ENCODE measurements around the gene CLCN6.
A peak's percentile ranks its signal among the peaks of the same experiment; 100 is the strongest.

CLCN6 gene

GRCh38 chr1:11845641-11846335 is 39.8 kb downstream of the CLCN6 start:
- no peak overlapping the region for H2BK5ac ChIP-seq (ENCODE audit: low read depth, low read length, poor library complexity)
- H3K9ac ChIP-seq (ENCODE audit: low read length), result no peak overlapping the region
- H4K91ac ChIP-seq (ENCODE audit: low read depth, low read length), result no peak overlapping the region
- H4K8ac ChIP-seq (ENCODE audit: low read depth, low read length), result no peak overlapping the region
- H3K9me3 ChIP-seq (ENCODE audit: insufficient read depth, low read depth, low read length), result no peaks in the 10 kb centered on the region
- no peak overlapping the region for H4K12ac ChIP-seq (ENCODE audit: low read depth, low read length)
- H3K14ac ChIP-seq (ENCODE audit: low read length), result no peak overlapping the region
- H3K79me2 ChIP-seq (ENCODE audit: control insufficient read depth, insufficient read depth, low read length, poor library complexity), result no peaks in the 10 kb centered on the region
- no peak overlapping the region for H3K4me2 ChIP-seq (ENCODE audit: low read length)
- no peak overlapping the region for H3K4me3 ChIP-seq (ENCODE audit: low read depth, low read length)
- H3K27ac ChIP-seq (ENCODE audit: low read depth, low read length), result no peak overlapping the region
- H3K36me3 ChIP-seq (ENCODE audit: control insufficient read depth in 1 of 2, insufficient read depth in 2 of 2, low read length in 2 of 2), result peaks cover 44 to 54% of the 10 kb centered on the region in 2 experiments
- no peak overlapping the region for H2AK5ac ChIP-seq (ENCODE audit: low read length)
- H2AFZ ChIP-seq (ENCODE audit: insufficient read depth, low read length, poor library complexity), result no peak overlapping the region
- peak in 1 of 2 donors; percentile 71 for DNase-seq
- H3K79me1 ChIP-seq (ENCODE audit: low read length), result no peaks in the 10 kb centered on the region
- no peak overlapping the region for H2BK12ac ChIP-seq (ENCODE audit: low read length)
- no peak overlapping the region for H3K23ac ChIP-seq (ENCODE audit: low read length)
- H3K4ac ChIP-seq (ENCODE audit: low read depth, low read length), result no peak overlapping the region
- H2BK120ac ChIP-seq (ENCODE audit: insufficient read depth, low read length, poor library complexity), result no peak overlapping the region
- H3K4me1 ChIP-seq (ENCODE audit: control insufficient read depth in 1 of 2, insufficient read depth in 2 of 2, low read length in 2 of 2), result no peaks in the 10 kb centered on the region
- WGBS (ENCODE audit: extremely low coverage, insufficient coverage, insufficient read length), result no CpG with 5 or more reads among the region's 5 CpGs
- no peaks in the 10 kb centered on the region for H3K27me3 ChIP-seq (ENCODE audit: insufficient read depth, low read length)
- H3K18ac ChIP-seq (ENCODE audit: low read length), result no peak overlapping the region

- Histone ChIP-seq H3K27ac (ENCODE audit: low read depth, low read length) (no peak within 1 kb of the TSS), H3K9ac (ENCODE audit: low read length) (no peak within 1 kb of the TSS), H2AFZ (ENCODE audit: insufficient read depth, low read length, poor library complexity) (no peak within 1 kb of the TSS), H3K4me3 (ENCODE audit: low read depth, low read length) (no peak within 1 kb of the TSS), H2AK5ac (ENCODE audit: low read length) (no peak within 1 kb of the TSS), H3K4me1 (ENCODE audit: control insufficient read depth in 1 of 2, insufficient read depth in 2 of 2, low read length in 2 of 2) (no peaks in the 10 kb centered on the region), H3K18ac (ENCODE audit: low read length) (no peak within 1 kb of the TSS), H4K91ac (ENCODE audit: low read depth, low read length) (no peak within 1 kb of the TSS), H3K4me2 (ENCODE audit: low read length) (no peak within 1 kb of the TSS), H2BK120ac (ENCODE audit: insufficient read depth, low read length, poor library complexity) (no peak within 1 kb of the TSS), H2BK5ac (ENCODE audit: low read depth, low read length, poor library complexity) (no peak within 1 kb of the TSS), H3K36me3 (ENCODE audit: control insufficient read depth in 1 of 2, insufficient read depth in 2 of 2, low read length in 2 of 2) (peaks cover 28 to 35% of the 10 kb centered on the region in 2 experiments), H3K14ac (ENCODE audit: low read length) (no peak within 1 kb of the TSS), H4K12ac (ENCODE audit: low read depth, low read length) (no peak within 1 kb of the TSS), H3K79me2 (ENCODE audit: control insufficient read depth, insufficient read depth, low read length, poor library complexity) (no peaks in the 10 kb centered on the region), H3K23ac (ENCODE audit: low read length) (no peak within 1 kb of the TSS), H4K8ac (ENCODE audit: low read depth, low read length) (no peak within 1 kb of the TSS), H3K9me3 (ENCODE audit: insufficient read depth, low read depth, low read length) (no peaks in the 10 kb centered on the region), H2BK12ac (ENCODE audit: low read length) (no peak within 1 kb of the TSS), H3K27me3 (ENCODE audit: insufficient read depth, low read length) (no peaks in the 10 kb centered on the region), H3K79me1 (ENCODE audit: low read length) (no peaks in the 10 kb centered on the region), H3K4ac (ENCODE audit: low read depth, low read length) (no peak within 1 kb of the TSS)
- no CpG with 5 or more reads among the region's 18 CpGs for WGBS (ENCODE audit: extremely low coverage, insufficient coverage, insufficient read length)
- no peak for DNase-seq
Measured at GRCh38 chr1:11847667-11848372, 41.8 kb downstream of the CLCN6 start, which contains the start of gene NPPA. Gene NPPA, minus strand, starts transcription at chr1:11847783. Its CDS starts 99 bp downstream, at chr1:11847684.

- Histone ChIP-seq H3K79me2 (ENCODE audit: control insufficient read depth, insufficient read depth, low read length, poor library complexity) (no peaks in the 10 kb centered on the region), H3K36me3 (ENCODE audit: control insufficient read depth in 1 of 2, insufficient read depth in 2 of 2, low read length in 2 of 2) (peaks cover 28 to 35% of the 10 kb centered on the region in 2 experiments), H4K91ac (ENCODE audit: low read depth, low read length) (no peak overlapping the region), H3K9ac (ENCODE audit: low read length) (no peak overlapping the region), H3K14ac (ENCODE audit: low read length) (no peak overlapping the region), H2BK5ac (ENCODE audit: low read depth, low read length, poor library complexity) (no peak overlapping the region), H3K27me3 (ENCODE audit: insufficient read depth, low read length) (no peaks in the 10 kb centered on the region), H3K27ac (ENCODE audit: low read depth, low read length) (no peak overlapping the region), H2AK5ac (ENCODE audit: low read length) (no peak overlapping the region), H4K8ac (ENCODE audit: low read depth, low read length) (no peak overlapping the region), H3K4me1 (ENCODE audit: control insufficient read depth in 1 of 2, insufficient read depth in 2 of 2, low read length in 2 of 2) (no peaks in the 10 kb centered on the region), H2AFZ (ENCODE audit: insufficient read depth, low read length, poor library complexity) (no peak overlapping the region), H2BK120ac (ENCODE audit: insufficient read depth, low read length, poor library complexity) (no peak overlapping the region), H2BK12ac (ENCODE audit: low read length) (no peak overlapping the region), H3K9me3 (ENCODE audit: insufficient read depth, low read depth, low read length) (no peaks in the 10 kb centered on the region), H4K12ac (ENCODE audit: low read depth, low read length) (no peak overlapping the region), H3K18ac (ENCODE audit: low read length) (no peak overlapping the region), H3K23ac (ENCODE audit: low read length) (no peak overlapping the region), H3K4ac (ENCODE audit: low read depth, low read length) (no peak overlapping the region), H3K4me2 (ENCODE audit: low read length) (no peak overlapping the region), H3K79me1 (ENCODE audit: low read length) (no peaks in the 10 kb centered on the region), H3K4me3 (ENCODE audit: low read depth, low read length) (no peak overlapping the region)
- DNase-seq, result no peak
- WGBS (ENCODE audit: extremely low coverage, insufficient coverage, insufficient read length), result no CpG with 5 or more reads among the region's 9 CpGs
Measured at GRCh38 chr1:11848373-11848700, 42.3 kb downstream of the CLCN6 start.

- no peaks in the 10 kb centered on the region for H3K4me1 ChIP-seq (ENCODE audit: control insufficient read depth in 1 of 2, insufficient read depth in 2 of 2, low read length in 2 of 2)
- no peaks in the 10 kb centered on the region for H3K27me3 ChIP-seq (ENCODE audit: insufficient read depth, low read length)
- H2BK5ac ChIP-seq (ENCODE audit: low read depth, low read length, poor library complexity), result no peak overlapping the region
- no peak overlapping the region for H2AK5ac ChIP-seq (ENCODE audit: low read length)
- no peak overlapping the region for H3K4me3 ChIP-seq (ENCODE audit: low read depth, low read length)
- no peak overlapping the region for H4K91ac ChIP-seq (ENCODE audit: low read depth, low read length)
- no peak overlapping the region for H4K8ac ChIP-seq (ENCODE audit: low read depth, low read length)
- no peak overlapping the region for H3K9ac ChIP-seq (ENCODE audit: low read length)
- no peak overlapping the region for H3K27ac ChIP-seq (ENCODE audit: low read depth, low read length)
- no CpG with 5 or more reads among the region's 11 CpGs for WGBS (ENCODE audit: extremely low coverage, insufficient coverage, insufficient read length)
- H3K4ac ChIP-seq (ENCODE audit: low read depth, low read length), result no peak overlapping the region
- no peak overlapping the region for H3K14ac ChIP-seq (ENCODE audit: low read length)
- no peak overlapping the region for H2BK12ac ChIP-seq (ENCODE audit: low read length)
- no peak overlapping the region for H3K23ac ChIP-seq (ENCODE audit: low read length)
- DNase-seq, result no peak
- no peak overlapping the region for H2AFZ ChIP-seq (ENCODE audit: insufficient read depth, low read length, poor library complexity)
- no peaks in the 10 kb centered on the region for H3K79me2 ChIP-seq (ENCODE audit: control insufficient read depth, insufficient read depth, low read length, poor library complexity)
- peaks cover 18 to 20% of the 10 kb centered on the region in 2 experiments for H3K36me3 ChIP-seq (ENCODE audit: control insufficient read depth in 1 of 2, insufficient read depth in 2 of 2, low read length in 2 of 2)
- H3K4me2 ChIP-seq (ENCODE audit: low read length), result no peak overlapping the region
- H4K12ac ChIP-seq (ENCODE audit: low read depth, low read length), result no peak overlapping the region
- H3K18ac ChIP-seq (ENCODE audit: low read length), result no peak overlapping the region
- H3K9me3 ChIP-seq (ENCODE audit: insufficient read depth, low read depth, low read length), result no peaks in the 10 kb centered on the region
- no peak overlapping the region for H2BK120ac ChIP-seq (ENCODE audit: insufficient read depth, low read length, poor library complexity)
- H3K79me1 ChIP-seq (ENCODE audit: low read length), result no peaks in the 10 kb centered on the region
Measured at GRCh38 chr1:11850156-11850555, 44.2 kb downstream of the CLCN6 start.

Measured in trophoblast cell (in vitro differentiated cells and primary cell).